ENCODE measurements around the gene TSEN15. TPM values are rescaled to one million over a fixed set of nuclear protein-coding genes. Genes with fewer than 3 reads are reported as not detected.

Gene TSEN15
- total RNA-seq, 4 donors from 2014 or later: 45.8 to 63.3 (median 60.1) TPM

DNA sequence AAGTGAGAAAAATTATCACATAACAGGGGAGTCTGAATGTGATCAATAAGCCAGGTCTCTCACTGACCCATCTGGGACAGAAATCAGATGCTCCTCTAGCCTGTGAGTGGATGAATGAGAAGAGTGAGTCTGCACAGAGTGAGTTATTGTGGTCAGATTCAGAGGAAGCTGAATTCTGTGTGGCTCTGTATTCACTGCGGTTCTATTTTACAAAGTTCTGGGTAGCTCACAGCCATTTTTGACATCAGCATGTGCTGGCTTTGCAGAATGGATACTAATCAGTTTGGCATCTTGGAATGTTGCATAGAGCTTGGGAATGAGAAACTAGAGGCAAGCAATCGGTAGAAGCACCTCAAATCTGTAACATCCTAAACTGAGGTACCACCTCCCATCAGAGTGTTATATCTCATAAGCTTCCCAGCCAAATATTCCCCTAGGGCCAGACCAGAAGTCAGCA, 17.8 kb upstream of the TSEN15 start:
- 70 to 80% methylated on average over 2 of the region's 2 CpGs for WGBS, 2 donors
- Histone ChIP-seq H3K36me3 (no peaks in the 10 kb centered on the region), H3K9me3 (no peaks in the 10 kb centered on the region), H3K4me1 (peaks cover 0 to 4% of the 10 kb centered on the region in 2 donors), H3K27ac (no peak overlapping the region), H3K27me3 (no peaks in the 10 kb centered on the region), H3K4me3 (replicated peaks in 1 of 3) (no peak overlapping the region)
- DNase-seq: no peak
- TF ChIP-seq POLR2A (IDR thresholded peaks at IDR 0.05) (no peak), CTCF (IDR thresholded peaks at IDR 0.05) (no peak)
- intact Hi-C loops (cut with DNase I): no loop called here

- Histone ChIP-seq H3K4me3 (replicated peaks in 1 of 3) (no peak overlapping the region), H3K27ac (no peak overlapping the region), H3K4me1 (peaks cover 0 to 4% of the 10 kb centered on the region in 2 donors), H3K27me3 (no peaks in the 10 kb centered on the region), H3K9me3 (no peaks in the 10 kb centered on the region), H3K36me3 (no peaks in the 10 kb centered on the region)
- DNase-seq: no peak
- TF ChIP-seq CTCF (IDR thresholded peaks at IDR 0.05) (no peak), POLR2A (IDR thresholded peaks at IDR 0.05) (no peak)
- intact Hi-C loops (cut with DNase I): no loop called here
- WGBS, 2 donors: 98% methylated on average over 2 of the region's 2 CpGs
Measured at GRCh38 chr1:184034761-184035379, 16.7 kb upstream of the TSEN15 start.

DNA sequence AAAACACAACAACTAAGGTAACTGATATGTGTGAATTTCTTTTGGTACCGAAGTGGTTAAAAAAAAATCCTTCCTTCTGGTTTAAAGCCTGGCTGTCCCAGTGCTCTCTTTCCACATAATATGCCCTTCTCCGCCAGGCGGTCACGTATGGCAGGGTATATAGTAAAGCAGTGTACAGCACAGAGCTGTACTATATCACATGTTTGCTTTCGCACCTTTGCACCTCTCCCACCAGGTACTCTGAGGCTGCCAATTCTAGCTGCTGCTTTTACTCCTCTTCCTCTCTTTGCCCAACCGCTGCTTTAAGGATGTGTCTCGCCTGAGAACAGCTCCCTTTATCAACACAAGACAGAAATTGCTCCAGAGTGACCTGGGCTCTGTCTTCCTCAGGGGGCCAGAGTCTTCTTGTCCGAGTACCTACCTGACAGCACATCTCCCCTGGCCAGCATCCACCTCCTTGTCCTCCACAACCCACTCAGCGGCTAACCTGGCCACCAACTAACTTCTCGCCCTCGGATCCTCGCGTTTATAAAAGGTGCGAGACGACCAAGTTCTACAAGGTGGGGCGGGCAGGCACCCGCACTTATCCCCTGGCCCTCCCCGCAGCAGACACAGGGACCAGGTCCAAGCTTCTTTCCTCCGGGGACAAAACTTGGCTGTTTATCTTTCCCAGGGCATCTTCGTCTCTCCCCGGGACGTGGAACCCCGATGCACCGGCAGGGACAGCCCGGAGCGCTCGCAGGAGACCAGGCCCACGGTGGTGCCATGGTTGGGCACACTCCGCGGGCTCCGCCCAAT, 15.6 kb upstream of the TSEN15 start:
- Histone ChIP-seq H3K36me3 (no peaks in the 10 kb centered on the region), H3K4me1 (peaks cover 0 to 4% of the 10 kb centered on the region in 2 donors), H3K9me3 (no peaks in the 10 kb centered on the region), H3K27me3 (no peaks in the 10 kb centered on the region), H3K27ac (peak overlapping the region in 2 of 3 donors; percentile 75 to 81), H3K4me3 (replicated peaks in 1 of 3) (peak overlapping the region in 1 of 3 donors; percentile 64)
- 22 to 23% methylated on average over 31 of the region's 31 CpGs for WGBS, 2 donors
- no peak for DNase-seq
- peak in 1 of 6 experiments; percentile 24 for TF ChIP-seq CTCF (IDR thresholded peaks at IDR 0.05)
- TF ChIP-seq POLR2A (IDR thresholded peaks at IDR 0.05): no peak
- intact Hi-C loops (cut with DNase I): no loop called here

GRCh38 chr1:184036517-184036949, 15.0 kb upstream of the TSEN15 start:
- intact Hi-C loops (cut with DNase I): no loop called here
- peak in 1 of 2 donors; percentile 89 for TF ChIP-seq POLR2A (IDR thresholded peaks at IDR 0.05)
- no peak for TF ChIP-seq CTCF (IDR thresholded peaks at IDR 0.05)
- H3K4me1 ChIP-seq: peaks cover 0 to 4% of the 10 kb centered on the region in 2 donors
- H3K27me3 ChIP-seq: no peaks in the 10 kb centered on the region
- no peaks in the 10 kb centered on the region for H3K9me3 ChIP-seq
- DNase-seq: peak; percentile 69 to 71
- peak overlapping the region; percentile 18 to 64 (median 34) for H3K4me3 ChIP-seq (replicated peaks in 1 of 3)
- WGBS, 2 donors: 0% methylated on average over 6 to 9 of the region's 29 CpGs
- peak overlapping the region in 2 of 3 donors; percentile 75 to 81 for H3K27ac ChIP-seq
- no peaks in the 10 kb centered on the region for H3K36me3 ChIP-seq
